Breast epithelium (tissue), 4 donors: Measurements from ENCODE around the gene ERCC3. TPM values are rescaled to one million over a fixed set of nuclear protein-coding genes. Genes with fewer than 3 reads are reported as not detected.

Experiments used
- DNase-seq, 2 donors: peaks; one replicate each; pipeline ENCODE4 v3.0.0-alpha.2; 2019; ENCODE audit warnings: low spot score in 2 of 2
- H3K27ac ChIP-seq, 2 donors: fragments of 200-600 bp; sonication (generic) in 1 of 2; one replicate each; pipeline ENCODE4 v1.5.1; 2016 to 2019; ENCODE audit warnings: mild to moderate bottlenecking in 1 of 2
- H3K27me3 ChIP-seq, 2 donors: fragments of 200-600 bp; sonication (generic) in 1 of 2; one replicate each; pipeline versions ENCODE4 v1.5.1 to v1.6.0; 2017 to 2019; ENCODE audit warnings: control low read depth in 1 of 2, mild to moderate bottlenecking in 1 of 2
- H3K36me3 ChIP-seq: fragments of 200-600 bp; one replicate; pipeline ENCODE4 v1.5.1; 2019
- H3K4me1 ChIP-seq, 2 donors: fragments of 200-600 bp; sonication (generic); one replicate each; pipeline ENCODE4 v1.5.1; 2016 to 2019; ENCODE audit warnings: control low read depth in 1 of 2
- H3K4me3 ChIP-seq, 3 donors: fragments of 200-600 bp; sonication (generic); 1 replicate in 2 of 3; 2 replicates in 1 of 3; pipeline ENCODE4 v1.5.1; 2016 to 2019; ENCODE audit warnings: mild to moderate bottlenecking in 3 of 3, moderate library complexity in 2 of 3
- H3K9me3 ChIP-seq, 2 donors: fragments of 200-600 bp; sonication (generic) in 1 of 2; one replicate each; pipeline ENCODE4 v1.5.1; 2016 to 2019; ENCODE audit warnings: control low read depth in 1 of 2
- POLR2A ChIP-seq: fragments of 450-650 bp; IDR thresholded peaks from one replicate; pipeline ENCODE4 v1.6.1; 2016; ENCODE audit warnings: antibody characterized with exemption, mild to moderate bottlenecking, moderate library complexity
- POLR2AphosphoS5 ChIP-seq, 3 donors: sonication (generic); formaldehyde crosslinking; IDR thresholded peaks; one replicate each; pipeline ENCODE4 v1.6.1; 2017; ENCODE audit warnings: antibody characterized with exemption in 3 of 3
- intact Hi-C: fragments of 100-400 bp; cut with DNase I; formaldehyde crosslinking; loops from one replicate; pipeline ENCODE4 v1.15.1; 2023; ENCODE audit warnings: low total_unique reads
- total RNA-seq, 3 donors: library from RNA; depleted of rRNA; stranded (reverse); fragments of >200 nt; gene quantifications; one replicate each; pipeline ENCODE4 v1.1.0, GENCODE V29; 2016
- TF ChIP-seq, protein P1 (sequence below), 3 donors: fragments of 450-650 bp; IDR thresholded peaks; one replicate each; pipeline ENCODE4 v1.5.1; 2016 to 2017; ENCODE audit warnings: antibody characterized with exemption in 3 of 3, mild to moderate bottlenecking in 3 of 3, moderate library complexity in 3 of 3

The ERCC3 gene
- total RNA-seq, 3 donors from 2014 or later: 37.3 to 55.2 (median 41.0) TPM

DNA sequence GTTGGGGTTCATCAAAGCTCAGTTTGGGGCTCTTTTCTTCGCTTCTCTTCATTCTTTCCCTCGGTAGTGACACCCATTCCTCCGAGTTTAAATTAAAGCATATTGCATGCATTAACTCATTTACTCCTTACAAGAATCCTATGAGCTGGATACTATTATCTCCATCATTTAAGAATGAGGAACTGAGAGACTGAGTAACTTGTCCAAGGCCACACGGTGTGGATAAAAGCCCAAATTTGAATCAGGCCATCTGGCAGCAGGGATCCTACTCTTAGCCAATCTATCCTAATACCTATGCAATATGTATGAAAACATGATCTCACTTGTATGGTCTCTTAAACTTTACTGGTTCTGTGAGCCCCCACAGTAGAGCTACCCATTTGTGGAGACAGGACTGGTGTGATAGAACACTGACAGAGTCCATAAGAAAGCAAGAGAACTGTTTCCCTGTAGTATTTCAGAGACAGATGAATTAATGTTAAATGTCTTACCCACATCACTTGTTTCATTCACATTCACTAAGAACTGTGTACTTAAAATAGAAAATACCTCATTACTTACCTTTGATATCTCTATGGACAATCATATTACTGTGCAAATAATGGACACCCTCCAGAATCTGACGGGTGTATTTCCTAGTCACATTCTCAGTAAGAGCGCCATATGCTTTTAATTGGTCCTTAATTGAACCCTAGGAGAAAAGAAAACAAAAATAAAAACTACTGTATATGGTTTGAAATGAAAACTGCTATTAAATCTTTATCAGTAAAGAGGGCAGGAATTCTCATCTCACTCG lies 20.4 kb upstream of the ERCC3 start:
- H3K36me3 ChIP-seq: no peaks in the 10 kb centered on the region
- H3K9me3 ChIP-seq: no peaks in the 10 kb centered on the region
- H3K27me3 ChIP-seq: no peaks in the 10 kb centered on the region
- H3K4me1 ChIP-seq: no peaks in the 10 kb centered on the region
- no peak overlapping the region for H3K4me3 ChIP-seq
- intact Hi-C loops: no loop called here
- TF ChIP-seq POLR2AphosphoS5 (IDR thresholded peaks at IDR 0.05) (no peak), POLR2A (no peak)
- TF ChIP-seq, protein P1, sequence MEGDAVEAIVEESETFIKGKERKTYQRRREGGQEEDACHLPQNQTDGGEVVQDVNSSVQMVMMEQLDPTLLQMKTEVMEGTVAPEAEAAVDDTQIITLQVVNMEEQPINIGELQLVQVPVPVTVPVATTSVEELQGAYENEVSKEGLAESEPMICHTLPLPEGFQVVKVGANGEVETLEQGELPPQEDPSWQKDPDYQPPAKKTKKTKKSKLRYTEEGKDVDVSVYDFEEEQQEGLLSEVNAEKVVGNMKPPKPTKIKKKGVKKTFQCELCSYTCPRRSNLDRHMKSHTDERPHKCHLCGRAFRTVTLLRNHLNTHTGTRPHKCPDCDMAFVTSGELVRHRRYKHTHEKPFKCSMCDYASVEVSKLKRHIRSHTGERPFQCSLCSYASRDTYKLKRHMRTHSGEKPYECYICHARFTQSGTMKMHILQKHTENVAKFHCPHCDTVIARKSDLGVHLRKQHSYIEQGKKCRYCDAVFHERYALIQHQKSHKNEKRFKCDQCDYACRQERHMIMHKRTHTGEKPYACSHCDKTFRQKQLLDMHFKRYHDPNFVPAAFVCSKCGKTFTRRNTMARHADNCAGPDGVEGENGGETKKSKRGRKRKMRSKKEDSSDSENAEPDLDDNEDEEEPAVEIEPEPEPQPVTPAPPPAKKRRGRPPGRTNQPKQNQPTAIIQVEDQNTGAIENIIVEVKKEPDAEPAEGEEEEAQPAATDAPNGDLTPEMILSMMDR (IDR thresholded peaks at IDR 0.05): no peak
- DNase-seq: no peak
- H3K27ac ChIP-seq: no peak overlapping the region

DNA sequence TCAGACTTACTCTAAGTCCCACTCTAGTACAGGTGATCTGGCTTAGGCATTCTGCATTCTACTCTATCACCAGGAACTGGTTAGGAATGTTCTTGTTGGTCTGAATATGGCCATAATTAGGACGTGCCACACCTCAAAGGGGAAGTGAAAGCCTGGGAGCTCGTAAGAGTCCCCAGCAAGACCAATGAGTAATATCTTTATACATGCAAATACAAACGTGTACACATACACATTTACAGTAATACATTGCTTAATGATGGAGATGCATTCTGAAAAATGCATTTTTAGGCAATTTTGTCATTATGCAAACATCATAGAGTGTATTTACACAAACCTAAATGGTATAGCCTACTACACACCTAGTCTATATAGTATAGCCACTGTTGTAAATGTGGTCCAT lies 19.5 kb upstream of the ERCC3 start:
- intact Hi-C loops: no loop called here
- no peaks in the 10 kb centered on the region for H3K4me1 ChIP-seq
- H3K36me3 ChIP-seq: no peaks in the 10 kb centered on the region
- no peaks in the 10 kb centered on the region for H3K27me3 ChIP-seq
- no peak overlapping the region for H3K27ac ChIP-seq
- TF ChIP-seq POLR2A (no peak), POLR2AphosphoS5 (IDR thresholded peaks at IDR 0.05) (no peak)
- TF ChIP-seq, protein P1 (IDR thresholded peaks at IDR 0.05): no peak
- H3K4me3 ChIP-seq: no peak overlapping the region
- DNase-seq: no peak
- H3K9me3 ChIP-seq: no peaks in the 10 kb centered on the region

DNA sequence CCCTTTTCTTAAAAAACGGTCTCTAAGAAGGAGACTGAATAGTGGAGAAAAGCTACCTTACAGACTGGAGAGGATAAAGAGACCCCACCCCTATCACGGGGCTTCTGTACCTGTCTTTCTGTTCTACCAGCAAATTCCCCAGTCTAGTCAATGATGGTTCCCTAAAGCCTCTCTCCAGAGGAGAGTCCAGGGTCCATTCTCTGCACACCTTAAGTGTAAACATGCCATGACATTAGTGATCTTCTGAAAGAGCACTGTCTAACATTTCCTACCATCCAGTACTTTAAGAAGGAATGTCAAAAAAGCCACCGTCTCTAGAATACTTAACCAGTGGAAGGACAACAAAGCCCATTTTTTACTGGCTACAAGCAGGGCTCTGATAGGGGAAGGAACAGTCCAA lies 17.0 kb upstream of the ERCC3 start:
- H3K36me3 ChIP-seq: peaks cover 10% of the 10 kb centered on the region
- TF ChIP-seq POLR2AphosphoS5 (IDR thresholded peaks at IDR 0.05) (no peak), POLR2A (no peak)
- TF ChIP-seq, protein P1 (IDR thresholded peaks at IDR 0.05): no peak
- intact Hi-C loops: no loop called here

DNA sequence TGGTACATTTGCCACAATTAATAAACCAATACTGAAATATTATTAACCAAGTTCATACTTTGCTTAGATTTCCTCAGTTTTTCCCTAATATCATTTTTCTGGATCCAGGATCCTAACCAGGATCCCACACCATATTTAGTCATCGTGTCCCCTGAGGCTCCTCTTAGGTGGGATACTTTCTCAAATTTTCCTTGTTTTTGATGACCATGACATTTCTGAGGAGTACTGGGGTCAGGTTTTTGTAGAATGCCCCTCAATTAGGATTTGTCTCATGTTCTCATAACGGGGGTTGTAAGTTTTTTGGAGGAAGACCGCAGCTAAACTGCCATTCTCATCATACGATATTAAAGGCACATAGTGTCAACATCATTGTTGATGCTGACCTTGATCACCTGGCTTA lies 15.5 kb upstream of the ERCC3 start:
- intact Hi-C loops: no loop called here
- no peaks in the 10 kb centered on the region for H3K4me1 ChIP-seq
- H3K27me3 ChIP-seq: no peaks in the 10 kb centered on the region
- TF ChIP-seq, protein P1 (IDR thresholded peaks at IDR 0.05): no peak
- TF ChIP-seq POLR2A: no peak
- TF ChIP-seq POLR2AphosphoS5 (IDR thresholded peaks at IDR 0.05): no peak
- H3K36me3 ChIP-seq: peaks cover 10% of the 10 kb centered on the region
- no peak for DNase-seq
- no peak overlapping the region for H3K4me3 ChIP-seq
- no peak overlapping the region for H3K27ac ChIP-seq
- H3K9me3 ChIP-seq: no peaks in the 10 kb centered on the region

More for the DNA sequence above, 17.0 kb upstream of the ERCC3 start:
- Histone ChIP-seq H3K4me1 (no peaks in the 10 kb centered on the region), H3K27ac (no peak overlapping the region), H3K9me3 (no peaks in the 10 kb centered on the region), H3K27me3 (no peaks in the 10 kb centered on the region), H3K4me3 (no peak overlapping the region)
- no peak for DNase-seq

DNA sequence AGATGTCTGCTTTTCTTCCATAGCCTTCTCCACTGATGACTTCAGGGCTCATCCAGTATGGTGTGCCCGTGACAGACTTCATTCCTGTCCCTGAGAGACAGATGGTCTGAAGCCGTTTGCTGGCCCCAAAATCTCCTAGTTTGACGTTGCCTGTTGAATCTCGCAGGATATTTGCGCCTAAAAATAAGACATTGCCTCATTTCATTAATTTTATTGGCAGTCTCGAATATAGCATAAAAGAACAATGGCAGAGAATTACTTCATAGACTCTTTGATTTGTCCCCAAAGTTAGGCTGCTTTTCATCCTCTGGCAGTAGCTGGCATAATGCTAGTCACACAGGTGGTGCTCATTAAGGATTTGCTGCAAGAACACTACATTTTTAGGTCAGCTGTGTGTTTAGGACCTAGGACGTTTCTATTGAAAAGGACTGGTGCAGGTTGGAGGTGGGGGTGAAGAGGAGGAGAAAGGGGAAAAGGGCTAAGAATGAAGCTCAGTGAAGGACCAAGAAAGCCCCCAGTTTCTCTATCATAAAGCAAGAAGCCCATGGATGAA lies 14.7 kb upstream of the ERCC3 start:
- H3K36me3 ChIP-seq: peaks cover 10% of the 10 kb centered on the region
- DNase-seq: no peak
- intact Hi-C loops: no loop called here
- H3K4me3 ChIP-seq: no peak overlapping the region
- no peaks in the 10 kb centered on the region for H3K4me1 ChIP-seq
- H3K27me3 ChIP-seq: no peaks in the 10 kb centered on the region
- TF ChIP-seq POLR2A: no peak
- TF ChIP-seq, protein P1 (IDR thresholded peaks at IDR 0.05): no peak
- TF ChIP-seq POLR2AphosphoS5 (IDR thresholded peaks at IDR 0.05): no peak
- no peak overlapping the region for H3K27ac ChIP-seq
- no peaks in the 10 kb centered on the region for H3K9me3 ChIP-seq
